A549 (cell line): ENCODE data around the gene GRK4.

Experiments
- CHD2 ChIP-seq: fragments of 150-350 bp; IDR thresholded peaks from 2 replicates; pipeline ENCODE4 v1.6.1; 2014; ENCODE audit warnings: low read length; ENCODE audit not compliant: partially characterized antibody
- CHD4 ChIP-seq: fragments of 200-600 bp; sonication (generic); IDR thresholded peaks from 2 replicates; pipeline ENCODE4 v1.6.1; 2016; ENCODE audit warnings: antibody characterized with exemption, mild to moderate bottlenecking, borderline replicate concordance
- CTCF ChIP-seq: fragments of >200 bp; sonication (Bioruptor Twin); formaldehyde crosslinking; IDR thresholded peaks from 3 replicates; pipeline ENCODE4 v1.5.1; 2016
- EP300 ChIP-seq, 2 experiments: fragments of >200 bp; sonication (Bioruptor Twin); formaldehyde crosslinking; IDR thresholded peaks; 2 replicates in 1 of 2; 3 replicates in 1 of 2; pipeline ENCODE4 v1.6.1; 2016 to 2017
- FOSL2 ChIP-seq, 2 experiments: fragments of 450-650 bp in 1 of 2; fragments of >200 bp in 1 of 2; sonication (Bioruptor Twin) in 1 of 2; formaldehyde crosslinking; IDR thresholded peaks; 2 replicates each; pipeline versions ENCODE4 v1.5.0 to v1.6.1; 2016 to 2020; ENCODE audit warnings: mild to moderate bottlenecking in 1 of 2, moderate library complexity in 1 of 2
- JUN ChIP-seq, 2 experiments: fragments of >200 bp; sonication (Bioruptor Twin); formaldehyde crosslinking; IDR thresholded peaks; 2 replicates in 1 of 2; 3 replicates in 1 of 2; pipeline ENCODE4 v1.6.1; 2016 to 2017
- MYC ChIP-seq: IDR thresholded peaks from 2 replicates; pipeline ENCODE4 v1.6.1; 2012; ENCODE audit warnings: mild to moderate bottlenecking, inconsistent platforms, low read length, improper control_type of control experiment, borderline replicate concordance
- POLR2A ChIP-seq: IDR thresholded peaks from 2 replicates; pipeline ENCODE4 v1.6.1; 2012; ENCODE audit warnings: mild to moderate bottlenecking, low read length
- REST ChIP-seq: fragments of 200-600 bp; sonication (generic); IDR thresholded peaks from 2 replicates; pipeline ENCODE4 v1.6.1; 2016; ENCODE audit warnings: antibody characterized with exemption, mild to moderate bottlenecking, moderate library complexity
- RNF2 ChIP-seq: fragments of 200-600 bp; sonication (generic); IDR thresholded peaks from 2 replicates; pipeline ENCODE4 v1.6.1; 2016; ENCODE audit warnings: low read depth, mild to moderate bottlenecking, antibody characterized with exemption, moderate library complexity, borderline replicate concordance
- SMC3 ChIP-seq: fragments of >200 bp; sonication (Bioruptor Twin); formaldehyde crosslinking; IDR thresholded peaks from 3 replicates; pipeline ENCODE4 v1.6.1; 2018; ENCODE audit warnings: inconsistent platforms
- ZSCAN20 ChIP-seq: fragments of 250-450 bp; sonication (Bioruptor Pico); IDR thresholded peaks from 2 replicates; pipeline ENCODE4 v1.8.0; 2022; ENCODE audit warnings: mild to moderate bottlenecking, moderate library complexity

DNA sequence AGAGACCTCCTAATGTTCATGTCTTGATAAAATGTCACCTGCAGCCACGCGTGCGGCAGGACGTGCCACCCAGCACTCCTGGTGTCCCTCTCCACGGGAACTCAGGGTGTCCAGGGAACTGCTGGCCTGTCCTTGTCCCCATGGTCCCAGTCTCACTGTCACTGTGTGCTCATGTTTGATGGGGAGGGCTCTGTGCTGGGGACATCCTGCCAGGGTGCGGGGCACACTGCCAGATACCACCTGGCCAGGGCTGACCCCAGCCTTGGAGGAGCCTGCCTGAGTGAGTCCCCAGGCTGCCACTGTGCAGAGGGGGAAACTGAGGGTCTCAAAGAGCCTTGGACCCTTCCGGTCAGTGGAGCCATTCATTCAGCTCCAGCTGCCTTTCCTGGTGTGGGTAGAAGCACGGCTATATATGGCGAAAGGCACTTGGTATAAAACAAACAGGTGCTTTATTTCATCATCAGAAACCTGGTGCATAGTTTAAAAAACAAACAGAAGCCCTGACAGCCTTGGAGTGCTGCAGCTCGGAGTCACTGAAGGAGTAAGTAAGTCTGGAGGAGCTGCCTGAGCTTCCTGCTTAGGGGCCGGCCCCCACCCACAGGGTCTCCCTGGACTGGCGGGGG, 33.1 kb upstream of the GRK4 start:
- TF ChIP-seq POLR2A = no peak
- no peak for TF ChIP-seq CTCF
- no peak for TF ChIP-seq JUN (IDR thresholded peaks at IDR 0.05)
- no peak for TF ChIP-seq MYC
- TF ChIP-seq EP300 (IDR thresholded peaks at IDR 0.05) = no peak
- no peak for TF ChIP-seq RNF2
- no peak for TF ChIP-seq CHD4
- no peak for TF ChIP-seq FOSL2 (IDR thresholded peaks at IDR 0.05)
- no peak for TF ChIP-seq FOSL2 (CRISPR knock-in tag; IDR thresholded peaks at IDR 0.05)
- TF ChIP-seq REST = no peak
- no peak for TF ChIP-seq CHD2
- TF ChIP-seq SMC3 = no peak
- no peak for TF ChIP-seq ZSCAN20 (CRISPR knock-in tag)
